NCI-H1694 (cell line): ENCODE results near the gene INCA1.

Source experiments
- DNase-seq: peaks from one replicate; lab custom pipeline; 2025; lab: John Stamatoyannopoulos, UW

INCA1 gene

DNA sequence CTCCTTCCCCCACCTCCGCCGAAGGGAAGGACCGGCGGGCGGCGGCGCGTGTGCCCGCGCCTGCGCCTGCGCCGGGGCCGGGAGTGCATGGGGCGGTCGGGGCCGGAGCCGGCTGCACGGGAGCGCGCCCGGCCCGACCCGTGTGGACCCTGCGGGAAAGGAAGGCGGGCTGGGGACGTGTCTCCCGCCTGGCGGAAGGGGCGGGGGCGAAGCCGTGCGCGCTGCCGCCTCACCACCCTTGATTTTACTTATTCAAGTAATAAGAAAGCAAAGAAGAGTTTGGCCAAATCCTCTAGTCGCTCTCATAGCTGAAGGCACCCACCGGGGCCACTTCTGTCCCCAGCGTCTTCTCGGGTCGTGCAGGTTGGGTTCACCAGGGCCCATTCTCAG, 48.4 kb downstream of the INCA1 start:
- DNase-seq: peak; percentile 77

DNA sequence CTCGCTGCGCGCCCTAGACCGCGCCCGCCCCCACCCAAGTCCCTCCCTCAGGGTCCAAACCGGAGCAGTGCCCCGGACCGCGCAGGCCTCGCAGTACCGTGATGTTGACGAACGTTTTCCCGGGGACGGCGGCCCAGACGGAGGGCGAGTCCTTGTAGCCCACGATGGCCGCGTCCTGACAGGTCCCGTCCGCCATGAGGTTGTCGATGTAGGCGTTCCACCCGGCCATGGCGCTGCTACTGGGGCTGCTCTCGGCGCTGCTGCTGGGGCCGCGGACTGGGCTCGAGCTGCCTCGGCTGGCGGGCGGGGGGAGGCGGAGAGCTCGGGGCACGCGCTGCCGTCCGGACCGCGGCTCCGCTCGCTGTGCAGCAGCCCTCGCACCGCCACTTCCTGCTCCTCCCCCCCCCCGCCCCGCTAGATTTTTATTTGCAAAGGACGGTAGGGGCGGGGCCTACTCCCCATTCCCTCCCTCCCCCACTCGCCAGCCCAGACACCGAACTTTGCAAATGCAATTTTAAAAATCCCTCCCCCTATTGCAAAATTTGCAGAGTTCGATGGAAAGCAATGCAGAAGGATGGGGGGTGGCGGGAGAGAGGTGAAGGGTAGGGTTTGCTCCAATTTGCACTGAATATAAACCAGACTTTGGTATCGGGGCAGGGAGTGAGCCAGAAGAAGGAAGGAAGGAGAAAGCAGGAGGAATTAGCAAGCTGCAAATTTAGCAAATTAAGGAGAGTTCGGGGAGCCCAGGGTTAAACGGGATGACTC, 49.0 kb downstream of the INCA1 start, which contains the start of gene PFN1:
PFN1 (minus strand) TSS at position 365 of the 765 bp plus-strand sequence; CDS start at position 229, 136 bp downstream.
- DNase-seq: peak; percentile 69

DNA sequence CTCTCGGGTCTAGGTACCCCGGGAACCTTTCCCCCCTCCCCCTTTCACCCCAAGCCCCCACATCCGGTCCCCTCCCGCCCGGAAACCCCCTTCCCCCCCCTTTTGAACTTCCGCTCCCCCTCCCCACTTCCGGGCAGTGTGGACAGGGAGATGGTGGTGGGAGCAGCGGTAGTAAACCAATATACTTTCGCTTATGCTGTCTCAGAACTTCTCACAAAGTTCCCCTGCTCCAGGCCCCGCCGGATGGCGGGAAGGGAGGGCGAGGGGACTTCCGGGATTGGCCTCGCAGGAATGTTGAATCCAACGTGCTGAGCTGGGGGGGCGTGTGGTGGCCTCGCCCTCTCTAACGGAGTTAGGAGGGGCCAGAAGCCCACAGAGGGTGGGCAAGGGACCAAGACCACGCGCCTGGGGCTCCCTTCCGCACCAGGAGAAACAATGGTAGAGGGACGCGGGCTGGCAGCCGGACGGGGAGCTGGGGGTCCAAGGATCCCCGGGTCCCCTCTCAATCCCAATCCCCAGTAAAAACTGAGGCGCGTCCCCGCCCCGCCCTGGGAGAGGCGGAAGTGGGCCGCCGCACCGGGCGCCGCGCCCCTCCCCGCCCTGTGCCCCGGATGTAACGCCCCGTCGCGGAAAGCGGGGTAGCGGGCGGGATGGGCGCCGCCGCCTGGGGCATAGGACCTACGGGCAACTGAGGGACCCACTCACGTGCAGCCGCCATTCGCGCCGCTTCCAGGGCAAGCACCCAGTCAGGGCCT, 49.7 kb downstream of the INCA1 start:
- peak; percentile 20 for DNase-seq

DNA sequence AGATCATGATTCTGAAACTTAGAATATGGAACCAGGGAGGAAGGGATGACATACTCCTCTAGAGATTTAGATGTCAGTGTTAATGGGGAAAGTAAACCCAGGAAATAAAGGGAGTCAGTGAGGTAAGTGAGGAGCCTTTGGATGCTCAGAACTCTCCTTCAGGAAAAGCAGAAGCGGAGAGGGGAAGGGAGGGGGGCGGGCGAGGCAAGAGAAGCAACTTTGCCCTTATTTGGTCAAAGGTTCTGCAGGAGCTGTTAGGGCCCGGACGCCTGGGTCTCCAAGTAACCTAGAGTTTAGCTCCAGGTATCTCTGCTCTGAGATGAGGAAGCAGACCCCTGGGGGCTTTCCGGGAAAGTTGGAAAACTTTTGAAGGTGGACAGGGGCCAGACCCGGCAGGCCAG, 50.3 kb downstream of the INCA1 start:
- no peak for DNase-seq

DNA sequence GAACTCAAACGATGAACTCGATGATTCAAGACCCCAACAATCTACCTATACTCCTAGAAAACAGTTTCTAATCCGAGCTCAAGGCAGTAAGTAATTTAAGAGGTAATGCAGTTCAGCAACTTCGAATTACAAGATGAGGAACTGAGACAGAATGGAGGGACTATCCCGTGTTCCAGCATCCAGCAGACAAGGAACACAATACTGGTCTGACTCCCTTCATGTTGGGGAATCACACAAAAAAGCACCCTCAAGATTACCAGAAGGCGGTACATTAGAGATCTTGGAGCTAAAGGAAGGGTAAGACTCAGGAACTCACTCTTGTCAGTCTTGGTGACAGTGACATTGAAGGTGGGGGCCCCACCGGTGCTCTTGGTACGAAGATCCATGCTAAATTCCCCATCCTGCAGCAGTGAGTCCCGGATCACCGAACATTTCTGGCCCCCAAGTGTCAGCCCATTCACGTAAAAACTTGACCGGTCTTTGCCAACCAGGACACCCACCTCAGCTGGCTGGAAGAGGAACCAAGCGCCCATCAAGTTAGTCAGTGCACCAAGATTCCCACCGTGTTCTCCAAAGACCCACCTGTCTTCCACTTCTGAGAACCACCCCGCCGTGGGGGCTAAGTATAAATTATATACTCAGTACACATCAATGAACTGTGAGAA, 50.9 kb downstream of the INCA1 start:
- no peak for DNase-seq

DNA sequence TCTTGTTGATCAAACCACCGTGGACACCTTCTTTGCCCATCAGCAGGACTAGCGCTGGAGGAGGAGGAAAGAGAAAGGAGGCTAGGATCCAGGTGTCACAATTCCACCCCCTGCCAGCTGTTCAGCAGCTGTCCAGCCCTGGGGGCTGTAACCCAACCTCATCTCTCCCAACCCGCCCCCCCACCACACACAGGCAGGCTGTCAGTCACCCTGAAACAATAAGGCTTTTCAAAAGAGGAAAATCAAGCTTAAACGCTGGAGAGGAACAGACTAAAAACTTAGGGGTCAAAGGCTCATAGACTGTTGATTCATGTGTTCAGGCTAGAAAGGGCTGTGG, 51.4 kb downstream of the INCA1 start:
- no peak for DNase-seq

DNA sequence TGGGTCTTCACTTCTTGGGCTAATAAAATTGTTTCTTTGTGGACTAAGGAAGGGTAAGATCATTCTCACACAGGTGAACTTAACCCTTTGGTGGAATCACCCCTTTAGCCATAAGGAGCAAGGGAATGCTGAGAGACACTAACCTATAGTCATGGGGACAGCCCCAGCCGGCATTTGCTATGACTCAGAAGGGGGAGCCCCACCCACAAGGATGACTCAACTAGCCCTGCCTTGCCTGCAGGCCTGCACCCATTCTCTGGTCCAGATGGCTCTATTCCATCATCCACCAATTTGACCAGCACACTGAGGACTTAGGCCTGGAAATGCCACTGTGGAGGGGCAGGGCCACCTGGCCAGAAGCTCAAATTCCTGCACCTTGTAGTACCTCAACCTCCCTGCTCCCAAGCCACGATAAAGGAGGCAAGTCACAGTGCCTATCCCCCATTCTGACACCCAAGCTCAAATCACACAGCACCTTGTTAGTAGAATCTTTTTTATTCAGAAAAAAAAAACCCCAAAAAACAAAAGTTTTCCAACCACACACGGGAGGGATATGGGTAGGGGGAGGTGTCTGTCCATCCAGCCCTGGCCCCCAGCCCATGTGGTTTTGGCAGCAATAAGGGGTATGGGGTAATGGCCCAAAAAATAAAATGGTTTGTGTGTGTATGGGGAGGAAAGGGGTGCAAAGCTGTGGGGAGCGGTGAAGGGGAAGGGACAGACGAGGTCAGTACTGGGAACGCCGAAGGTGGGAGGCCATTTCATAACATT, 52.0 kb downstream of the INCA1 start:
- no peak for DNase-seq

DNA sequence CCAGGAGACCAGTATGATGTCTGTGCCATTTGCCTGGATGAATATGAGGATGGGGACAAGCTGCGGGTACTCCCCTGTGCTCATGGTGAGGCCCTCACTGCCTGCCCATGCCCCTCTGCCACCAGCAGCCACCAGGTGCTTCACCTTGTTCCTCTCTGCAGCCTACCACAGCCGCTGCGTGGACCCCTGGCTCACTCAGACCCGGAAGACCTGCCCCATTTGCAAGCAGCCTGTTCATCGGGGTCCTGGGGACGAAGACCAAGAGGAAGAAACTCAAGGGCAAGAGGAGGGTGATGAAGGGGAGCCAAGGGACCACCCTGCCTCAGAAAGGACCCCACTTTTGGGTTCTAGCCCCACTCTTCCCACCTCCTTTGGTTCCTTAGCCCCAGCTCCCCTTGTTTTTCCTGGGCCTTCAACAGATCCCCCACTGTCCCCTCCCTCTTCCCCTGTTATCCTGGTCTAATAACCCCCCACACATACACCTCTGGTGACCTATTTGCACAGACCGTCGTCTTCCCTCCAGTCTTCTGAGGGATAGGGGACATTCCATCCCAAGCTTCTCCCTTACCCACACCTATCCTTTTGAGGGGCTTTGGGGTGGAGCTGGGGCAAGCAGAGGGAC, 52.7 kb downstream of the INCA1 start:
- DNase-seq: no peak

DNA sequence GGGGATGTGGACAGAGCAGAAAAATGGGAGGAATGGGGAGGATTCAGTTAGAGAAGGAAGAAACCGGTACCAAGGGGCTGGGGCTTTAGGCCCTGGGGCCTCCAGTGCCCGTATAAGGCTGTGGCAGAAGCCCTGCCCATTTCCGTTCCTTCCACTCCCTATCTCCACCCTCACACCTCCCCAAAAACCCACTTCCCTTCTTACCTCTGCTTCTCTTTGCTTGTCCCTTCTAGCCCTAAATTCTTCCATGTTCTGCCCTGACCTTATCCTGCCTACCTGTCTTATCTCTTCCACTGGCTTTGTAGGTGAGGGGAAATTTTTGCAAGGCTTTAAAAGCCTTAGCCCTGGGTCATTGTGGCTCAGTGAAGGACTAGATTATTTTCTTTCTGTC, 53.2 kb downstream of the INCA1 start:
- no peak for DNase-seq

DNA sequence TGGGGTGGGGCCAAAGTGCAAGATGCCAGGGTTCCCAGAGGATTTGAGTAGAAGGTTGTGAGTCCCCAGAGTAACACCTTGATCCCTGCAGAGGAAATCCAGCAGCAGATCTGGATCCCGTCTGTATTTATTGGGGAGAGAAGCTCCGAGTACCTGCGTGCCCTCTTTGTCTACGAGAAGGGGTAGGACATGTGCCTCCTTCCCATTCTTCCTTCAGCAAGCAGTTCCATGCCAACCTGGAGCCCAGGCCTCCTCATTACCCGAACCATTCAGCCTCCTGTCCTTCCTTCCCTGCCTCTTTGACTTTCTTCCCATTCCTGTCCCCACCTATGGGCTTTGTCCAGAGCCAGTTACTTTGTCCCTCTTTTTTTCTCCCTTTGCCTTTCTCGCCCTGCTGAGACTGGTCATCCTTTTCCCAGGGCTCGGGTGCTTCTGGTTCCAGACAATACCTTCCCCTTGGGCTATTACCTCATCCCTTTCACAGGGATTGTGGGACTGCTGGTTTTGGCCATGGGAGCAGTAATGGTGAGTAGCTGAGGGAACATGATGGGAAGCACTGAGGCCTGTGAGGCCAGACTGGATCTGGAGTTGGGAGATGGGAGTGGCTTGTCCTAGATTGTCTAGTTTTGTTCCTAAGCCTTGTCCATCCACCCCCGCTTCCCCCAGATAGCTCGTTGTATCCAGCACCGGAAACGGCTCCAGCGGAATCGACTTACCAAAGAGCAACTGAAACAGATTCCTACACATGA, 54.4 kb downstream of the INCA1 start:
- DNase-seq: no peak

DNA sequence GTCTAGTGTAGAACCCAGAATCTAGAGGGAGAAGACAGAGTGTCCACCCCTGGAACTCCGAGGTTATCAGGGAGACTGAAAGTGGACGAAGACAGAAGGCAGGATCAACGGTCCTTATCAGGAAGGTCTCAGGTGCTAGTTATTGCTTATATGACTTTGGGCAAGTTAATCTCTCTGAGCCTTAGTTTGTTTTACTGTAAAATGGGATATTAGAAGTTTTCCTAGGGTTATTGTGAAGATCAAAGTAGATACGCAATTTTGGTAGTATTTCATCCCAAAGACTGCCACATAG, 56.1 kb downstream of the INCA1 start:
- DNase-seq: no peak

DNA sequence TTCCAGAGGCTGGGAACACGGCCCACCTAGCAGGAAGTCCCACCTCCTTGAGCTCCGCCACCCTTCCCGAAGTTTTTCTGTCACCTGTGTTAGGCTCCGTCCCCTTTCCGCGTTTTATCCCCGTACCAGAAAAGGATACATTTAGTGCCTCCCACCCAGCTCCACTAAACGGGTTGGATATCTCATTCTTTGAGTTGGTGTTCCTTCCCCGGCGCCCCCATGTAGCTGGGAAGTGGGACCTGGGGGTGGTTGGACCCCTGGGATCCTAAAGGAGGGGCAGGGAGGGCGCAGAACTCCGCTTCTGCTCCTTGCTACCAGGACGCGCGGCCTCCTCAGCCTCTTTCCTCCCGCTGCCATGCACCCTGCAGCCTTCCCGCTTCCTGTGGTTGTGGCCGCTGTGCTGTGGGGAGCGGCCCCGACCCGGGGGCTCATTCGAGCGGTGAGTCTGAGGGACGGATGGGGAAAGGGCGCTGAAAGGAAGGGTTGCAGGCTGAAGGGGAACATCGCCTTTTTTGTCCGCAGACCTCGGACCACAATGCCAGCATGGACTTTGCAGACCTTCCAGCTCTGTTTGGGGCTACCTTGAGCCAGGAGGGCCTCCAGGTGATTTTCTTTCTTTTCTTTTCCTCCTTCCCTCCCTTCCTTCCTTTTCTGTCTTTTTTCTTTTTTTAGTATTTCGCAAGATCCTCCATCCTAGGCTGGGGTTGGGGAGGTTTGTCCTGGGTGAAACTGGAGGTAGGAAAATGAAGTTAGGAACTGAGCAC, 56.6 kb downstream of the INCA1 start:
- no peak for DNase-seq

DNA sequence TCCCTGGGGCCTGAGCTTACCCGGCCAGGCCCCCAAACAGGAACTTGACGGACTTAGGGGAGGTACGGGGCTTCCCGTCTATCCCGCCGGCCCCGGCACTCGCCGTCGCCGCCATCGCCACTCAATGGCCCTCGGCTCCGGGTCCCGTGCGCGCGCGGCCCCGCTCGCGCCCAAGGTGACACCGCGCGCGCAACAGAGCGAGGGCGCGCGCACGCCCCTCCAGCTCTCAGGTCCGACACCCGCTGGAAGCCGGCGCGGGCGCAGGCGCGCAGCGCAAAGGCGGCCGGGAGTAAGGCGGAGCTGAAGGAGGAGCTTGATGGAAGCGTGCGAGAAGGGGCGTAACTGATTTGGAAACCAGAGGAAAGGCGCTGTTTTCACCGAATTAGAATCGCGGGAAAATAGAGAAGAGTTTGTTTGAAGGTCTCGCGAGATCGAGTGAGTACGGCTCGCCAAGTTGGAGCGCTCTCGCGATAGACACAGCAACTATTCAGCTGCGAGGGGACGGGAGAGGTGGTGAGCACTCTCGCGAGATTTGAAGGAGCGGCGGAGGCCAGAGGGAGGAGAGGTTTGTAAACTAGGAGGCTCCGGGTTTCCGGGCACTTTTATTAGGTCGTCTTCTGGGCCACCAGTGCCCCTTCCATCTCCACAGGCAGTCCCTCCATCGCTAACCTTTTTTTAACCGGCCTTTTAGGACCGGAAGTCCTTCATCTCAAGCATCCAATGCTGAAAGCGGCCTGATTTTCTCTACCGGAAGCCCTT, 57.3 kb downstream of the INCA1 start, which contains the start of the genes RNF167 and SLC25A11:
RNF167 (plus strand) TSS at position 473 of the 759 bp plus-strand sequence. CDS start 642 bp downstream, outside the sequence.
SLC25A11 (minus strand) TSS at position 251 of the 759 bp plus-strand sequence; CDS start at position 115, 136 bp downstream.
- peak; percentile 99 for DNase-seq

DNA sequence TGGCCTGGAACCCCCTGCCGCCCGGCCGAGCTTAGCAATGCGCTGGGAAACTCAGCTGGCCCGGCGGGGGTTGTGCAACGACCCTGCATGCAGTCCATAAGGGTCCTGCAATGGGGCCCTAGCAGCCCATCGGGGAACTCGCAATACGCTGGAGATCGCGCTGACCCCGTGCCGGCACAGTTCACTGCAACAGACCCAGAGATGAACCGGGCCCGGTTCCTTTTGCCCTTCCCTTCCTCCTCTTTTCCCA, 57.9 kb downstream of the INCA1 start:
- no peak for DNase-seq

DNA sequence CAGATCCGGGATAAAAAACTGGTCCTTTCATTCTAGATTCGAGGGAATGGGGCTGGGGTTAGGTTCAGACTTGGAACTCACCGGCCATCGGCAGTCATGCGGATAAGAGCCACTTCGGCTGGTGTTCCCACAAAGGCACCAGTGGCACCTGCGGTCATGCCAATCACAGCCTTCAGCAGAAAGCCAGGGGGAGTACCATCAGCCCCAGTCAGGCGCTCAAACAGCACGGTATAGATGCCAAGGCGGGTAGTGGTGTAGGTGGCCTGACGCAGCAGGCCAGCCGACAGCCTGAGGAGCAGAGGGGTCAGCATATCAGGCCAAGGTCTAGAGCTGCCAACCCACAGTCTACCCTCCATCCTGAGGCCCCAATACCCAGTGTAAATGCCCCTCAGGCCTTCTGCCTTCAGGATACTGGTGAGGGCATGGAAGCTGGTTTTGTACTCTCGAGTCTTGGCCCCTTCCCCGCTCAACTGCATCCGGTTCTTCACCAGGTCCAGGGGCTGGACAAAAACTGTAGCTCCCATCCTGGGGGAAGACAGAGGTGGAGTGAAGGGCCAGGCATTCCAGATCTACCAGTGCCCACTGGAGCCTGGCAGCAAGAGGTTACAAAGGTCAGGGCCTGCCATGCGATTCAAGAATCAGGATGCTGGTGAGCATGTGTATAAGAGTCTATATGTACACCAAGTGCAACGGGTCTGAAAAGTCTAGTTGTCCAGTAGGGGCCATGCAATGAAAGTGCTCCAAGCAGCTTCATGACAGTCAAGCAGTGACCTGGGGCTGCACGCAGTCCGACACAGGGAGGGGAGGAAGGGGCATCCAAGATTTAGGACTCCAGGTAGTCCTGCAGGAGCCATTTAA, 58.4 kb downstream of the INCA1 start:
- DNase-seq: no peak
